C4-2B (cell line): ENCODE results near the gene ZNRF1.

Source experiments
- H3K27ac ChIP-seq: fragments of 450-650 bp; 2 replicates; pipeline ENCODE4 v1.5.1; 2017
- ZFX ChIP-seq: fragments of 450-650 bp; IDR thresholded peaks from 2 replicates; pipeline ENCODE4 v1.6.1; 2017
- TF ChIP-seq, protein P1 (sequence below): fragments of 450-650 bp; conservative IDR thresholded peaks from 2 replicates; pipeline ENCODE4 v1.5.1; 2017; ENCODE audit warnings: mild to moderate bottlenecking

ZNRF1 gene

DNA sequence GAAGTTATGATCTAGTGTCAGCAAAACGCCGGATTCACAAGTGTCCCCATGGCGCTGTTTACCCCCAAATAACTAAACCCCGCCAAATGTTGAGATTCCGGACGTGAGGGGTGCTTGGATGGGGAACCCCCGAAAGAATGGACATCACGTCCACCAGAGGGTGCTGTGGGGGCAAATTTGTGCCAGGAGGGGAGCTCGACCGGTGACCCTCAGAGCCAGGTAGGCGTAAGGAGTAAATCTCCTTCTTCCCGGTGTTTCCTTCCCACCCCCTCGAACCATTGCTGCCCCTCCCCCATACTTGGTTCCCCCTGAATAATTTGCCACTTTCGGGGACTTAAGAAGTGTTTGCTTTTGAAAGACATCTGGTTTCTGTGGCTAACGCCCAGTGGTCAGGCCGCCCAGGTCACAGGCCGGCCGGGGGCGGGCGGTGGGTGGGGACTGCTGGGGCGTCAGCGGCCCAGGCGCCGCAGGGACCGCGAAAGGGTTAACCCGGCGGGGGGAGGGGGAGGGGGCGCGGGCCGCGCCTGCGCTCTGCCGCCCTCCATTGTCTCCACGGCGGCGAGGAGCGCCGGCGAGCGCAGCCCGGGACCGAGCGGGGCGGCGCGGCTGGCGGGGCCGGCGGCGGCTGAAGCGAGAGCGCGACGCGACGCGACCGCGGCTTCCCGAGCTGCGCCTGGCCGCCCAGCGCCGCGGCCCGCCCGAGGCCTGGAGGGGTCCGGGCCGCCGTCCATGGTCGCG is at the start of gene ZNRF1:
Gene ZNRF1 (plus strand): TSS at position 544 of the 738 bp plus-strand sequence. CDS start 648 bp downstream, outside the sequence.
- H3K27ac ChIP-seq: peak within 1 kb of the TSS; percentile 80
- TF ChIP-seq, protein P1, sequence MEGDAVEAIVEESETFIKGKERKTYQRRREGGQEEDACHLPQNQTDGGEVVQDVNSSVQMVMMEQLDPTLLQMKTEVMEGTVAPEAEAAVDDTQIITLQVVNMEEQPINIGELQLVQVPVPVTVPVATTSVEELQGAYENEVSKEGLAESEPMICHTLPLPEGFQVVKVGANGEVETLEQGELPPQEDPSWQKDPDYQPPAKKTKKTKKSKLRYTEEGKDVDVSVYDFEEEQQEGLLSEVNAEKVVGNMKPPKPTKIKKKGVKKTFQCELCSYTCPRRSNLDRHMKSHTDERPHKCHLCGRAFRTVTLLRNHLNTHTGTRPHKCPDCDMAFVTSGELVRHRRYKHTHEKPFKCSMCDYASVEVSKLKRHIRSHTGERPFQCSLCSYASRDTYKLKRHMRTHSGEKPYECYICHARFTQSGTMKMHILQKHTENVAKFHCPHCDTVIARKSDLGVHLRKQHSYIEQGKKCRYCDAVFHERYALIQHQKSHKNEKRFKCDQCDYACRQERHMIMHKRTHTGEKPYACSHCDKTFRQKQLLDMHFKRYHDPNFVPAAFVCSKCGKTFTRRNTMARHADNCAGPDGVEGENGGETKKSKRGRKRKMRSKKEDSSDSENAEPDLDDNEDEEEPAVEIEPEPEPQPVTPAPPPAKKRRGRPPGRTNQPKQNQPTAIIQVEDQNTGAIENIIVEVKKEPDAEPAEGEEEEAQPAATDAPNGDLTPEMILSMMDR: peak; percentile 80
- TF ChIP-seq ZFX: no peak

DNA sequence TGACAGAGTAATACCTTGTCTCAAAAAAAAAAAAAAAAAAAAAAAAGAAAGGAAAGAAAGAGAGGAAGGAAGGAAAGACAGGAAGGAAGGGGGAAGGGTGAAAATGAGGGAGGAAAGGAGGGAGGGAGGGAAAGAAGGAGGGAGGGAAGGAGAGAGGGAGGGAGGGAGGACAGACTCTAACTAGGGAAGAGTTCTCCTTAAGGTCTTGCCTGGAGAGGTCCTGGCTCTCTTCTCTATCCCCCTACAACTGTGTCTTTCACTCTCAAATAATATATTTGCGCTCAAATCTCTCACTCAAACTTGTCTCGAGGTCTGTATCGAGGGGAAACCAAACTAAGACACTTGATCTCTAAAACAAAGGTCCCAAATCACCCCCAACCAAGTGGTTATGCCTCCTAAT is 49.5 kb upstream of the ZNRF1 start:
- TF ChIP-seq, protein P1: no peak
- no peak for TF ChIP-seq ZFX
- no peak overlapping the region for H3K27ac ChIP-seq

- no peak overlapping the region for H3K27ac ChIP-seq
- no peak for TF ChIP-seq ZFX
- TF ChIP-seq, protein P1: no peak
These were observed 48.3 kb upstream of the ZNRF1 start for GRCh38 chr16:74950511-74950910.

- no peak for TF ChIP-seq ZFX
- TF ChIP-seq, protein P1: no peak
- no peak overlapping the region for H3K27ac ChIP-seq
These were observed 47.6 kb upstream of the ZNRF1 start for GRCh38 chr16:74951206-74951605.

GRCh38 chr16:74951681-74952080 is 47.1 kb upstream of the ZNRF1 start:
- TF ChIP-seq, protein P1: no peak
- TF ChIP-seq ZFX: no peak
- H3K27ac ChIP-seq: no peak overlapping the region

DNA sequence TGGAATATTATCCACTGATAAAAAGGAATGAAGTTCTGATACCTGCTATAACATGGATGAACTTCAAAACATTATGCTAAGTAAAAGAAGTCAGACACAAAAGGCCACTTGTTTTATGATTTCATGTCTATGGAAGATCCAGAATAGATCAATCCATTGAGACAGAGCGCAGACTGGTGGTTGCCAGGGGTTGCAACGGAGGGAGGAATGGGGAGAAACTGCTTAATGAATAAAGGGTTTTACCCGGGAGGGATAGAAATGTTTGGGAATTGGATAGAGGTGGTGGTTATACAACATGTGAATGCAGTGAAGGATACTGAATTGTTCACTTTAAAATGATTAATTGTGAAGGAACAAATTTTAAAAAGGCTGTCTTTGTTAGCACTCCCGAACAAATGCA is 44.1 kb upstream of the ZNRF1 start:
- no peak for TF ChIP-seq ZFX
- TF ChIP-seq, protein P1: no peak
- H3K27ac ChIP-seq: no peak overlapping the region

- no peak overlapping the region for H3K27ac ChIP-seq
- no peak for TF ChIP-seq ZFX
- TF ChIP-seq, protein P1: no peak
These were observed 25.5 kb upstream of the ZNRF1 start for GRCh38 chr16:74973304-74973703.
